HFFc6 (cell line): Measurements from ENCODE around the gene ABHD15. TPM values are rescaled to one million over a fixed set of nuclear protein-coding genes. Genes with fewer than 3 reads are reported as not detected.

Source experiments
- DNase-seq: peaks from one replicate; pipeline ENCODE4 v3.0.0-alpha.2; 2018
- H3K27ac Mint-ChIP-seq: 2 replicates; pipeline ENCODE4 v1.8.0; 2020; ENCODE audit warnings: mild to moderate bottlenecking, mixed read lengths
- H3K27me3 Mint-ChIP-seq: 2 replicates; pipeline ENCODE4 v1.8.0; 2021; ENCODE audit warnings: mild to moderate bottlenecking, moderate library complexity, mixed read lengths; ENCODE audit not compliant: insufficient read depth
- H3K36me3 Mint-ChIP-seq: 2 replicates; pipeline ENCODE4 v1.8.0; 2021; ENCODE audit warnings: low read depth, mixed read lengths
- H3K4me1 Mint-ChIP-seq: 2 replicates; pipeline ENCODE4 v1.8.0; 2020; ENCODE audit warnings: low read depth, mixed read lengths
- H3K4me3 Mint-ChIP-seq: 2 replicates; pipeline ENCODE4 v1.8.0; 2020; ENCODE audit warnings: mild to moderate bottlenecking, moderate library complexity, mixed read lengths
- H3K9me3 Mint-ChIP-seq: 2 replicates; pipeline ENCODE4 v1.8.0; 2020; ENCODE audit warnings: mild to moderate bottlenecking, mixed read lengths
- CTCF ChIP-seq: fragments of 200-600 bp; sonication (generic); IDR thresholded peaks from 2 replicates; pipeline ENCODE4 v1.5.0; 2021; ENCODE audit warnings: antibody characterized with exemption, mild to moderate bottlenecking
- total RNA-seq, 6 experiments: library from RNA; stranded (reverse); fragmentation: NEBNext Ultra II Directional; extraction: Animal tissue kit (Norgen Biotek cat#: 25700); gene quantifications; 2 replicates in 1 of 6; 3 replicates in 5 of 6; pipeline ENCODE4 v1.2.3, GENCODE V29; 2021

ABHD15 gene
- total RNA-seq, 6 experiments from 2014 or later = 6.4 to 9.8 (median 7.0) TPM

GRCh38 chr17:29592850-29593551, 26.2 kb upstream of the ABHD15 start, which contains the start of gene ANKRD13B:
ANKRD13B (plus strand) TSS chr17:29593132; CDS start chr17:29593622, 490 bp downstream.
- no peaks in the 10 kb centered on the region for H3K9me3 Mint-ChIP-seq
- no peak for DNase-seq
- no peaks in the 10 kb centered on the region for H3K36me3 Mint-ChIP-seq
- H3K4me1 Mint-ChIP-seq = peaks cover 43% of the 10 kb centered on the region
- peaks cover 6% of the 10 kb centered on the region; the same call in 1 of the 2 replicates for H3K27me3 Mint-ChIP-seq
- peak within 1 kb of the TSS; percentile 80 for H3K4me3 Mint-ChIP-seq
- no peak within 1 kb of the TSS for H3K27ac Mint-ChIP-seq
- TF ChIP-seq CTCF = no peak

GRCh38 chr17:29591737-29592608, 25.1 kb upstream of the ABHD15 start:
- Mint-ChIP-seq H3K27me3 (peaks cover 3% of the 10 kb centered on the region; the same call in 1 of the 2 replicates), H3K27ac (peak overlapping the region; percentile 88), H3K4me1 (peaks cover 52% of the 10 kb centered on the region), H3K36me3 (no peaks in the 10 kb centered on the region), H3K9me3 (no peaks in the 10 kb centered on the region), H3K4me3 (peak overlapping the region; percentile 80)
- DNase-seq = peak; percentile 50
- peak; percentile 94 for TF ChIP-seq CTCF

GRCh38 chr17:29591146-29591736, 24.4 kb upstream of the ABHD15 start:
- peaks cover 55% of the 10 kb centered on the region for H3K4me1 Mint-ChIP-seq
- no peak for TF ChIP-seq CTCF
- H3K4me3 Mint-ChIP-seq = peak overlapping the region; percentile 80
- H3K9me3 Mint-ChIP-seq = no peaks in the 10 kb centered on the region
- DNase-seq = peak; percentile 36
- H3K27ac Mint-ChIP-seq = peak overlapping the region; percentile 88
- peaks cover 3% of the 10 kb centered on the region; the same call in 1 of the 2 replicates for H3K27me3 Mint-ChIP-seq
- no peaks in the 10 kb centered on the region for H3K36me3 Mint-ChIP-seq

GRCh38 chr17:29590411-29591145, 23.7 kb upstream of the ABHD15 start:
- peaks cover 3% of the 10 kb centered on the region; the same call in 1 of the 2 replicates for H3K27me3 Mint-ChIP-seq
- no peaks in the 10 kb centered on the region for H3K36me3 Mint-ChIP-seq
- H3K4me3 Mint-ChIP-seq = peak overlapping the region; percentile 83
- peak overlapping the region; percentile 88 for H3K27ac Mint-ChIP-seq
- DNase-seq = peak; percentile 47
- peaks cover 57% of the 10 kb centered on the region for H3K4me1 Mint-ChIP-seq
- TF ChIP-seq CTCF = no peak
- H3K9me3 Mint-ChIP-seq = no peaks in the 10 kb centered on the region
